DND-41 (cell line): ENCODE measurements around the gene PGAM1.

ENCODE experiments used
- ATAC-seq: fragments of 200-7000 bp; cut with Tn5 transposase; 3 replicates; pipeline ENCODE4 v1.9.1; 2021; ENCODE audit warnings: low read depth; ENCODE audit not compliant: insufficient read depth
- DNase-seq: peaks from one replicate; pipeline ENCODE4 v3.0.0-alpha.2; 2020
- H2AFZ ChIP-seq: 2 replicates; pipeline ENCODE4 v1.6.0; 2012; ENCODE audit warnings: low read depth, low read length
- H3K27ac ChIP-seq: 2 replicates; pipeline ENCODE4 v1.5.1; 2012; ENCODE audit warnings: low read length, inconsistent platforms
- H3K27me3 ChIP-seq: fragments of 200-600 bp; sonication (generic); 2 replicates; pipeline ENCODE4 v1.6.0; 2012; ENCODE audit warnings: low read length, mild to moderate bottlenecking, inconsistent platforms; ENCODE audit not compliant: insufficient read depth, poor library complexity
- H3K36me3 ChIP-seq: 2 replicates; pipeline ENCODE4 v1.5.1; 2012; ENCODE audit warnings: low read length, inconsistent platforms; ENCODE audit not compliant: insufficient read depth
- H3K4me1 ChIP-seq: 2 replicates; pipeline ENCODE4 v1.5.1; 2012; ENCODE audit warnings: mild to moderate bottlenecking, low read length; ENCODE audit not compliant: insufficient read depth
- H3K4me2 ChIP-seq: 2 replicates; pipeline ENCODE4 v1.6.0; 2012; ENCODE audit warnings: mild to moderate bottlenecking, moderate library complexity, low read length, inconsistent platforms; ENCODE audit not compliant: insufficient read depth
- H3K4me3 ChIP-seq, 2 experiments: fragments of 200-600 bp in 1 of 2; shearing (Covaris generic) in 1 of 2; 2 replicates each; pipeline ENCODE4 v1.5.1; 2012 to 2016; ENCODE audit warnings: inconsistent platforms in 2 of 2, low read length in 2 of 2, mild to moderate bottlenecking in 2 of 2, low read depth in 1 of 2, moderate library complexity in 1 of 2
- H3K79me2 ChIP-seq: 2 replicates; pipeline ENCODE4 v1.6.0; 2012; ENCODE audit warnings: low read length, inconsistent platforms; ENCODE audit not compliant: insufficient read depth
- H3K9ac ChIP-seq: 2 replicates; pipeline ENCODE4 v1.6.0; 2012; ENCODE audit warnings: low read depth, mild to moderate bottlenecking, inconsistent platforms, low read length, moderate library complexity
- H3K9me3 ChIP-seq: 2 replicates; pipeline ENCODE4 v1.5.1; 2012; ENCODE audit warnings: low read length, moderate library complexity, mild to moderate bottlenecking, inconsistent platforms; ENCODE audit not compliant: insufficient read depth, severe bottlenecking
- H4K20me1 ChIP-seq: 2 replicates; pipeline ENCODE4 v1.6.0; 2012; ENCODE audit warnings: low read length; ENCODE audit not compliant: insufficient read depth
- EZH2 ChIP-seq: IDR thresholded peaks from 3 replicates; pipeline ENCODE4 v1.6.1; 2012; ENCODE audit warnings: borderline replicate concordance, low read depth, mild to moderate bottlenecking, moderate library complexity, low read length, inconsistent platforms; ENCODE audit not compliant: severe bottlenecking
- TF ChIP-seq, protein P1 (sequence below): IDR thresholded peaks from 2 replicates; pipeline ENCODE4 v1.5.1; 2012; ENCODE audit warnings: borderline replicate concordance, low read length, moderate library complexity, mild to moderate bottlenecking; ENCODE audit not compliant: poor library complexity, severe bottlenecking; ENCODE audit errors: extremely low read depth

The PGAM1 gene

DNA sequence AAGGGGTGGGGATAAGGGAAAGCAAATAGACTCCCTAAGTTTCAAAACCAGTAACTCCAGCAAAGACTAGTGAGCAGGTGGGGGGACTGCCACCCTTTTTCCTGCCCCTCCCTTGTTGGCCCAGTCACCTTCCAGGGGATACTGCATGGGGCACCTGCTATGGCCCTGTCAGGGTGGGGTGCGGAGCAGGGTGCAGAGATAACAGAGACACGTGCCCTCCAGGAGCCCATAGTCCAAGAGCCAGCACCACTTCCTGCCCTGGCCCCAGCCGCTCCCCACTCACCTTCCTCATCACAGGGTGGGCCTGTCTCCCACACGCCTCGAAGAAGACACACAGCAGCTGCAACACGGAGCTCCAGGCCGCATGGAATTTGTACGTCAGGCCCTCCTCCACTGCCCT, 45.5 kb upstream of the PGAM1 start:
- peaks cover 63% of the 10 kb centered on the region for H3K36me3 ChIP-seq
- no peak for ATAC-seq

DNA sequence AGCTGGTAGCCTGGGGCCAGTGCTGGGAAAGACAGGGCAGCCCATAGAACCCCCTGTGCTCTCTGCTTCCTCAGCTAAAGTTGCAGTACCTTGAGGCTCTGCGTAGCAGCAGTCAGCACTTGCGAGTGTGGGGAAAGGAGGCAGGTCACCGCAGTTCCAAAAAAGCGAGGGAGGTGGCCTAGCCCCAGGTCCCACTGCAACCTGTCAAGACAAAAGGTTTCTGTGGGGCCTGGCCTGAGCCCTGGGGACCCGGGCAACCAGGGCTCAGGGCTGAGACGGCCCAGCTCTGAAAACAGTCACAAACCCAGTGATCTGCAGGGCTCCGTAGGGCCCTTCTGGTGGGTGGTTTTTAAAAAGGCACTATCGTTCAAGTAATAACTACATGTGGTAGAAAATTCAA, 44.4 kb upstream of the PGAM1 start:
- H3K4me2 ChIP-seq, result no peak overlapping the region
- H3K27me3 ChIP-seq, result no peaks in the 10 kb centered on the region
- TF ChIP-seq, protein P1, sequence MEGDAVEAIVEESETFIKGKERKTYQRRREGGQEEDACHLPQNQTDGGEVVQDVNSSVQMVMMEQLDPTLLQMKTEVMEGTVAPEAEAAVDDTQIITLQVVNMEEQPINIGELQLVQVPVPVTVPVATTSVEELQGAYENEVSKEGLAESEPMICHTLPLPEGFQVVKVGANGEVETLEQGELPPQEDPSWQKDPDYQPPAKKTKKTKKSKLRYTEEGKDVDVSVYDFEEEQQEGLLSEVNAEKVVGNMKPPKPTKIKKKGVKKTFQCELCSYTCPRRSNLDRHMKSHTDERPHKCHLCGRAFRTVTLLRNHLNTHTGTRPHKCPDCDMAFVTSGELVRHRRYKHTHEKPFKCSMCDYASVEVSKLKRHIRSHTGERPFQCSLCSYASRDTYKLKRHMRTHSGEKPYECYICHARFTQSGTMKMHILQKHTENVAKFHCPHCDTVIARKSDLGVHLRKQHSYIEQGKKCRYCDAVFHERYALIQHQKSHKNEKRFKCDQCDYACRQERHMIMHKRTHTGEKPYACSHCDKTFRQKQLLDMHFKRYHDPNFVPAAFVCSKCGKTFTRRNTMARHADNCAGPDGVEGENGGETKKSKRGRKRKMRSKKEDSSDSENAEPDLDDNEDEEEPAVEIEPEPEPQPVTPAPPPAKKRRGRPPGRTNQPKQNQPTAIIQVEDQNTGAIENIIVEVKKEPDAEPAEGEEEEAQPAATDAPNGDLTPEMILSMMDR, result no peak
- no peak for TF ChIP-seq EZH2
- no peak overlapping the region for H3K27ac ChIP-seq
- H3K36me3 ChIP-seq, result peaks cover 70% of the 10 kb centered on the region
- no peaks in the 10 kb centered on the region for H4K20me1 ChIP-seq
- H2AFZ ChIP-seq, result no peak overlapping the region
- no peak overlapping the region for H3K4me3 ChIP-seq
- H3K9ac ChIP-seq, result no peak overlapping the region
- ATAC-seq, result no peak
- H3K4me1 ChIP-seq, result no peaks in the 10 kb centered on the region
- DNase-seq, result no peak
- no peaks in the 10 kb centered on the region for H3K9me3 ChIP-seq
- H3K79me2 ChIP-seq, result no peaks in the 10 kb centered on the region

More for the DNA sequence above, 45.5 kb upstream of the PGAM1 start:
- DNase-seq, result no peak
- Histone ChIP-seq H3K79me2 (no peaks in the 10 kb centered on the region), H4K20me1 (no peaks in the 10 kb centered on the region), H3K9ac (no peak overlapping the region), H3K4me3 (no peak overlapping the region), H3K9me3 (no peaks in the 10 kb centered on the region), H3K4me1 (no peaks in the 10 kb centered on the region), H3K27me3 (no peaks in the 10 kb centered on the region), H3K4me2 (no peak overlapping the region), H2AFZ (no peak overlapping the region), H3K27ac (no peak overlapping the region)
- TF ChIP-seq, protein P1, result no peak
- no peak for TF ChIP-seq EZH2

DNA sequence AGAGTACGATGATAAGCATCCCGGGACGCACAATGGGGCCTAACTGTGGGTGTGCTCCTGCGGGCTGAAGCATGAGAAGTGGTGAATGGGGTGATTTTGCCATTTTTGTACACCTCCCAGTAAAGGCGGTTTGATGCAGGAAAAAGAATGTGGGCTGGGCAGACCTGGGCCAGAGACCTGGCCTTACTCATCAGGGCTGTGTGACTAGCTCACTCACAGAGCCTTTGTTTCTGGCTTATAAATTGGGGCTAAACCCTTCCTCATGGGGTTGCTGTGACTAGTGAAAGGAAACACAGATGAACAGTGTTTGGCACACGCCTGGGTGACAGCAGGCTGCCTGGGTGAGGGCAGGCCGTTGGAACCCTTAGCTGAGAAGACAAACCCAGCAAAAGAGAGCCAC, 42.8 kb upstream of the PGAM1 start:
- Histone ChIP-seq H3K4me1 (no peaks in the 10 kb centered on the region), H3K9ac (no peak overlapping the region), H4K20me1 (no peaks in the 10 kb centered on the region), H3K27me3 (no peaks in the 10 kb centered on the region), H3K27ac (no peak overlapping the region), H3K4me3 (no peak overlapping the region), H3K4me2 (no peak overlapping the region), H2AFZ (no peak overlapping the region), H3K9me3 (no peaks in the 10 kb centered on the region), H3K79me2 (no peaks in the 10 kb centered on the region), H3K36me3 (peaks cover 63% of the 10 kb centered on the region)
- no peak for ATAC-seq
- no peak for DNase-seq
- TF ChIP-seq, protein P1, result no peak
- no peak for TF ChIP-seq EZH2

DNA sequence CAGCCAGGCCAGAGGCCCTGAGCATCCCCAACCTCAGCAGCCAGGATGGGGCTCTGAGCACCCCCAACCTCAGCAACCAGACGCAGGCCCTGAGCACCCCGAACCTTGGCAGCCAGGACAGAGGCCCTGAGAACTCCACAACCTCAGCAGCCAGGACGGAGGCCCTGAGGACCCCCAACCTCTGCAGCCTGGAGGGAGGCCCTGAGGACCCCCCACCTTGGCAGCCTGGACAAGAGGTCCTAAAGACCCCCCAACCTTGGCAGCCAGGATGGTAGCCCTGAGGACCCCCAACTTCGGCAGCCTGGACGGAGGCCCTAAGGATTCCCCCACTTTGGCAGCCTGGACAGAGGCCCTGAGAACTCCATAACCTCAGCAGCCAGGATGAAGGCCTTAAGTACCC, 41.8 kb upstream of the PGAM1 start:
- no peak for ATAC-seq
- Histone ChIP-seq H3K36me3 (peaks cover 63% of the 10 kb centered on the region), H3K4me2 (no peak overlapping the region), H4K20me1 (no peaks in the 10 kb centered on the region), H3K27ac (no peak overlapping the region), H3K9ac (no peak overlapping the region), H3K27me3 (no peaks in the 10 kb centered on the region), H3K9me3 (no peaks in the 10 kb centered on the region), H3K4me3 (no peak overlapping the region), H3K79me2 (no peaks in the 10 kb centered on the region), H2AFZ (no peak overlapping the region), H3K4me1 (no peaks in the 10 kb centered on the region)
- TF ChIP-seq, protein P1, result no peak
- TF ChIP-seq EZH2, result no peak
- no peak for DNase-seq
